Peyer's patch (tissue), 4 donors: ENCODE results near the gene KRT16. TPM values are rescaled to one million over a fixed set of nuclear protein-coding genes. Genes with fewer than 3 reads are reported as not detected.
A peak's percentile ranks its signal among the peaks of the same experiment; 100 is the strongest.
"Not testable (repeated sequence)": the region's sequence is repeated elsewhere in the genome, so short reads cannot be mapped to it uniquely, and the experiment has no call there.

Experiments
- DNase-seq, 3 donors: peaks; one replicate each; pipeline ENCODE4 v3.0.0-alpha.2; 2017 to 2019
- H3K27ac ChIP-seq, 4 donors: fragments of 200-600 bp; sonication (generic); one replicate each; pipeline ENCODE4 v1.5.1; 2016 to 2019
- H3K27me3 ChIP-seq, 2 donors: fragments of 200-600 bp; sonication (generic); one replicate each; pipeline ENCODE4 v1.5.1; 2019
- H3K36me3 ChIP-seq, 3 donors: fragments of 200-600 bp; sonication (generic); one replicate each; pipeline ENCODE4 v1.5.1; 2016 to 2019
- H3K4me1 ChIP-seq, 4 donors: fragments of 200-600 bp; sonication (generic); one replicate each; pipeline ENCODE4 v1.5.1; 2016 to 2019
- H3K4me3 ChIP-seq, 4 donors: fragments of 200-600 bp; sonication (generic); 1 replicate in 3 of 4; 2 replicates in 1 of 4; pipeline ENCODE4 v1.5.1; 2016 to 2019; ENCODE audit warnings: mild to moderate bottlenecking in 1 of 4
- H3K9me3 ChIP-seq, 4 donors: fragments of 200-600 bp; sonication (generic); one replicate each; pipeline ENCODE4 v1.5.1; 2016 to 2019; ENCODE audit warnings: mild to moderate bottlenecking in 1 of 4
- CTCF ChIP-seq, 6 experiments: fragments of 450-650 bp in 4 of 6; fragments of 200-600 bp in 2 of 6; sonication (generic) in 1 of 6; IDR thresholded peaks; one replicate each; pipeline ENCODE4 v1.5.1; 2017 to 2019; ENCODE audit warnings: antibody characterized with exemption in 6 of 6, mild to moderate bottlenecking in 3 of 6, moderate library complexity in 1 of 6
- POLR2A ChIP-seq, 2 donors: fragments of 450-650 bp; IDR thresholded peaks; one replicate each; pipeline ENCODE4 v1.5.1; 2017; ENCODE audit warnings: antibody characterized with exemption in 2 of 2, mild to moderate bottlenecking in 2 of 2, moderate library complexity in 2 of 2
- total RNA-seq, 4 donors: library from RNA; depleted of rRNA; stranded (reverse); fragments of >200 nt; gene quantifications; one replicate each; pipeline ENCODE4 v1.1.0, GENCODE V29; 2016

The KRT16 gene
- total RNA-seq, 4 donors from 2014 or later, result not detected

- Histone ChIP-seq H3K4me1 (no peaks in the 10 kb centered on the region), H3K27me3 (no peaks in the 10 kb centered on the region), H3K36me3 (no peaks in the 10 kb centered on the region), H3K4me3 (no peak overlapping the region), H3K9me3 (no peaks in the 10 kb centered on the region), H3K27ac (no peak overlapping the region)
- peak in 1 of 3 donors; percentile 48 for DNase-seq
- TF ChIP-seq CTCF (IDR thresholded peaks at IDR 0.05) (no peak), POLR2A (IDR thresholded peaks at IDR 0.05) (no peak)
Observed at GRCh38 chr17:41625602-41626001, 13.0 kb upstream of the KRT16 start.

- no peak within 1 kb of the TSS for H3K4me3 ChIP-seq
- no peaks in the 10 kb centered on the region for H3K9me3 ChIP-seq
- DNase-seq, result peak in 1 of 3 donors; percentile 27
- no peak within 1 kb of the TSS for H3K27ac ChIP-seq
- no peaks in the 10 kb centered on the region for H3K4me1 ChIP-seq
- H3K27me3 ChIP-seq, result no peaks in the 10 kb centered on the region
- H3K36me3 ChIP-seq, result no peaks in the 10 kb centered on the region
- TF ChIP-seq CTCF (IDR thresholded peaks at IDR 0.05) (no peak), POLR2A (IDR thresholded peaks at IDR 0.05) (no peak)
Observed at GRCh38 chr17:41624208-41625101, 11.9 kb upstream of the KRT16 start, which contains the start of gene KRT17. TSS of gene KRT17 (minus strand) at chr17:41624575. CDS start at chr17:41624509, 66 bp downstream.

GRCh38 chr17:41623184-41623861, 10.8 kb upstream of the KRT16 start:
- H3K36me3 ChIP-seq, H3K9me3 ChIP-seq, DNase-seq, H3K4me1 ChIP-seq, H3K27ac ChIP-seq, H3K4me3 ChIP-seq, H3K27me3 ChIP-seq: not testable (repeated sequence)

GRCh38 chr17:41622340-41623183, 10.0 kb upstream of the KRT16 start:
- H3K36me3 ChIP-seq, H3K27me3 ChIP-seq, H3K9me3 ChIP-seq, H3K4me1 ChIP-seq, H3K4me3 ChIP-seq, H3K27ac ChIP-seq: not testable (repeated sequence)
- peak in 1 of 3 donors; percentile 26 for DNase-seq

- Histone ChIP-seq H3K4me3 (no peak overlapping the region), H3K36me3 (no peaks in the 10 kb centered on the region), H3K27ac (no peak overlapping the region), H3K27me3 (no peaks in the 10 kb centered on the region), H3K4me1 (no peaks in the 10 kb centered on the region), H3K9me3 (no peaks in the 10 kb centered on the region)
- TF ChIP-seq POLR2A (IDR thresholded peaks at IDR 0.05), result no peak
- no peak for TF ChIP-seq CTCF (IDR thresholded peaks at IDR 0.05)
- DNase-seq, result peak in 1 of 3 donors; percentile 16
Observed at GRCh38 chr17:41621916-41622315, 9.3 kb upstream of the KRT16 start.

- H3K4me1 ChIP-seq, H3K9me3 ChIP-seq, H3K27me3 ChIP-seq, H3K4me3 ChIP-seq, H3K36me3 ChIP-seq, H3K27ac ChIP-seq: not testable (repeated sequence)
- DNase-seq, result peak in 1 of 3 donors; percentile 27
Observed at GRCh38 chr17:41621435-41621817, 8.9 kb upstream of the KRT16 start.
